ENCODE results near the gene CPT1C. TPM values are rescaled to one million over a fixed set of nuclear protein-coding genes. Genes with fewer than 3 reads are reported as not detected.

The CPT1C gene
- polyA plus RNA-seq (204 and 240 TPM in 2 replicates), polyA minus RNA-seq (102 and 112 TPM in 2 replicates)

DNA sequence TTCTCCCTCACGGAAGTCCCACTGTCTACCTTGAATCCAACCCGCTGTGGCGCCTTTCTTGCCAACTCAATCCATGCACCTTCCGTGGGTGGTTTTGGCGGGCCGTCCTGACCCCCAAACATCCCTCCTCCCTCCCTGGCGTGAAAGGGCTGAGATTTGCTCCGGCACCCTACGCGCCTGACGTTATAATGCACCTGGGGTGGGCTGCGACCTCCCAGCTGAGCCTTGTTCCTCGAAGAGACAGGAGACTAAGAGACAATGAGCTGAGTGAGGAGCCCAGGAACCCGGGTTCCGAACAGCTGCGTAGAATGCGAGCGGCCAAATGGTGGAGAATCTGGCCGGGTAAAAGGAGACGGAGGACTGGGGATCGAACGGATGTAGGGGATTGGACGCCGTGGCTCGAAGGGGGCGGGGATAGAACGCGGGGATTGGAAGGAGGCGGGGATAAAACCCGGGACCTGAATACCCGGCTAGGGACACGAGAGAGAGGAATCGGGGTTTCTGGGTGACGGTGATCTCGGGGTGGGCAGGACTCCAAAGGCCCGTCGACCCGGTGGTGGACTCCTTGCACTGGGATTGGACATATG is at the start of gene CPT1C:
Gene CPT1C, plus strand, starts transcription at position 461 of the 587 bp plus-strand sequence. CDS start 1,137 bp downstream, outside the sequence.
- Histone ChIP-seq H3K4me2 (ENCODE audit: low read length) (peak within 1 kb of the TSS; percentile 68), H3K9me2 (ENCODE audit: insufficient read depth, low read length) (no peaks in the 10 kb centered on the region), H3K79me2 (replicated peaks; ENCODE audit: insufficient read depth, low read length) (peaks cover 21% of the 10 kb centered on the region), H4K20me1 (ENCODE audit: insufficient read depth) (no peaks in the 10 kb centered on the region), H3K36me3 (ENCODE audit: insufficient read depth, low read length) (no peaks in the 10 kb centered on the region), H2AFZ (ENCODE audit: low read depth, low read length) (no peak within 1 kb of the TSS), H3K9ac (ENCODE audit: low read length) (peak within 1 kb of the TSS; percentile 98), H3K27ac (ENCODE audit: low read length) (peak within 1 kb of the TSS; percentile 99), H3K27me3 (ENCODE audit: insufficient read depth, low read depth, low read length) (no peaks in the 10 kb centered on the region), H3K9me3 (ENCODE audit: low read length) (no peaks in the 10 kb centered on the region), H3K4me3 (ENCODE audit: low read length) (peak within 1 kb of the TSS; percentile 71), H3F3A (ENCODE audit: insufficient read depth, low read length, poor library complexity, severe bottlenecking) (no peaks in the 10 kb centered on the region)
- no peak for TF ChIP-seq MXI1 (conservative IDR thresholded peaks at IDR 0.05; ENCODE audit: poor library complexity, severe bottlenecking)
- peak; percentile 98 for TF ChIP-seq POLR2AphosphoS5 (IDR thresholded peaks at IDR 0.05)
- no peak for TF ChIP-seq RAD21 (conservative IDR thresholded peaks at IDR 0.05)
- peak; percentile 98 for TF ChIP-seq REST (IDR thresholded peaks at IDR 0.05; ENCODE audit: borderline replicate concordance)
- TF ChIP-seq EP300 (conservative IDR thresholded peaks at IDR 0.05; ENCODE audit: poor library complexity, severe bottlenecking), result peak; percentile 63
- TF ChIP-seq TAF1 (IDR thresholded peaks at IDR 0.05; ENCODE audit: low read depth), result peak; percentile 100

- Histone ChIP-seq H3K79me2 (replicated peaks; ENCODE audit: insufficient read depth, low read length) (peaks cover 25% of the 10 kb centered on the region), H3K4me3 (ENCODE audit: low read length) (peak within 1 kb of the TSS; percentile 76), H3K27ac (ENCODE audit: low read length) (peak within 1 kb of the TSS; percentile 90), H3K36me3 (ENCODE audit: insufficient read depth, low read length) (no peaks in the 10 kb centered on the region), H4K20me1 (ENCODE audit: insufficient read depth) (no peaks in the 10 kb centered on the region), H3K4me2 (ENCODE audit: low read length) (peak within 1 kb of the TSS; percentile 90), H3F3A (ENCODE audit: insufficient read depth, low read length, poor library complexity, severe bottlenecking) (peaks cover 5% of the 10 kb centered on the region), H3K9me3 (ENCODE audit: low read length) (no peaks in the 10 kb centered on the region), H3K27me3 (ENCODE audit: insufficient read depth, low read depth, low read length) (no peaks in the 10 kb centered on the region), H3K9ac (ENCODE audit: low read length) (peak within 1 kb of the TSS; percentile 98), H2AFZ (ENCODE audit: low read depth, low read length) (peak within 1 kb of the TSS; percentile 69), H3K9me2 (ENCODE audit: insufficient read depth, low read length) (no peaks in the 10 kb centered on the region)
- TF ChIP-seq MXI1 (conservative IDR thresholded peaks at IDR 0.05; ENCODE audit: poor library complexity, severe bottlenecking), result peak; percentile 37
- peak; percentile 75 for TF ChIP-seq POLR2AphosphoS5 (IDR thresholded peaks at IDR 0.05)
- no peak for TF ChIP-seq CTCF (IDR thresholded peaks at IDR 0.05; ENCODE audit: poor library complexity, severe bottlenecking)
- peak; percentile 68 for TF ChIP-seq EP300 (conservative IDR thresholded peaks at IDR 0.05; ENCODE audit: poor library complexity, severe bottlenecking)
- no peak for TF ChIP-seq REST (IDR thresholded peaks at IDR 0.05; ENCODE audit: borderline replicate concordance)
- TF ChIP-seq SMC3 (conservative IDR thresholded peaks at IDR 0.05; ENCODE audit: poor library complexity), result no peak
These were observed 49.0 kb upstream of the CPT1C start, which contains the start of gene SCAF1 for GRCh38 chr19:49641688-49642491. Gene SCAF1 (plus strand): TSS chr19:49642209. CDS start chr19:49645027, 2,818 bp downstream.
